ENCODE data around the gene TMEM243. TPM values are rescaled to one million over a fixed set of nuclear protein-coding genes. Genes with fewer than 3 reads are reported as not detected.

The TMEM243 gene
- total and polyA plus RNA-seq, 2 experiments from 2014 or later, result 44.5 to 82.5 TPM

DNA sequence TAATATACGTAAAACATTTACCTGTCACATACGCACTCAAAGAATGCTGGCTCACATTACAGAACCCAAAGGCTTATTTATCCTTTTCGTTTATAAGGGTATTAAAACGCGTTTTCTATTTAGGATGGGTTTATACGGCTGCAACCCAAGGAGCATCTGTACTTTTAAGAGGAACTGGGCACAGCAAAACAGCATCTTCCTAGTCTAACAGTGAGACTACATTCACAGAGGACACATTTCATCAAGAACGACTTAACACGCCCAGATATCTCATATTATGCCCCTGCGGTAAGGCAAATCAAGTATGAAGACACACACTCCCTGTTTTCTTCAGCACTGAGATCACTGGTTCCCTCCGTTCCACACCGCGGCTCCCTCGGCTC lies 67.8 kb downstream of the TMEM243 start:
- Mint-ChIP-seq H3K27me3 (ENCODE audit: insufficient read depth, low read depth, poor library complexity) (peaks cover 11% of the 10 kb centered on the region), H3K4me3 (peak overlapping the region; percentile 94), H3K4me1 (peaks cover 24% of the 10 kb centered on the region), H3K36me3 (ENCODE audit: low read depth) (peaks cover 21% of the 10 kb centered on the region), H3K27ac (peak overlapping the region; percentile 100), H3K9me3 (0 out of 3 replicates have a peak, but pooled peaks cover 3% of the 10 kb centered on the region)
- Histone ChIP-seq H3K27ac (ENCODE audit: low read depth) (peak overlapping the region; percentile 99), H2AFZ (peak overlapping the region; percentile 70; the same call in 1 of the 2 replicates), H3K27me3 (ENCODE audit: insufficient read depth) (no peaks in the 10 kb centered on the region), H3K4me1 (ENCODE audit: insufficient read depth) (0 out of 2 replicates have a peak, but pooled peaks cover 8% of the 10 kb centered on the region), H3K4me3 (peak overlapping the region; percentile 84), H3K79me2 (replicated peaks; ENCODE audit: insufficient read depth) (peaks cover 43% of the 10 kb centered on the region), H3K4me2 (peak overlapping the region; percentile 88), H3F3A (replicated peaks; ENCODE audit: low read depth) (no peaks in the 10 kb centered on the region), H3K36me3 (ENCODE audit: insufficient read depth) (no peaks in the 10 kb centered on the region), H4K20me1 (replicated peaks; ENCODE audit: insufficient read depth) (peaks cover 24% of the 10 kb centered on the region), H3K9me2 (ENCODE audit: insufficient read depth) (no peaks in the 10 kb centered on the region)
- ATAC-seq, result peak; percentile 36
- TF ChIP-seq EZH2 (IDR thresholded peaks at IDR 0.05; ENCODE audit: low read depth, unreplicated experiment), result no peak
- no peak for DNase-seq (ENCODE audit: low spot score)

DNA sequence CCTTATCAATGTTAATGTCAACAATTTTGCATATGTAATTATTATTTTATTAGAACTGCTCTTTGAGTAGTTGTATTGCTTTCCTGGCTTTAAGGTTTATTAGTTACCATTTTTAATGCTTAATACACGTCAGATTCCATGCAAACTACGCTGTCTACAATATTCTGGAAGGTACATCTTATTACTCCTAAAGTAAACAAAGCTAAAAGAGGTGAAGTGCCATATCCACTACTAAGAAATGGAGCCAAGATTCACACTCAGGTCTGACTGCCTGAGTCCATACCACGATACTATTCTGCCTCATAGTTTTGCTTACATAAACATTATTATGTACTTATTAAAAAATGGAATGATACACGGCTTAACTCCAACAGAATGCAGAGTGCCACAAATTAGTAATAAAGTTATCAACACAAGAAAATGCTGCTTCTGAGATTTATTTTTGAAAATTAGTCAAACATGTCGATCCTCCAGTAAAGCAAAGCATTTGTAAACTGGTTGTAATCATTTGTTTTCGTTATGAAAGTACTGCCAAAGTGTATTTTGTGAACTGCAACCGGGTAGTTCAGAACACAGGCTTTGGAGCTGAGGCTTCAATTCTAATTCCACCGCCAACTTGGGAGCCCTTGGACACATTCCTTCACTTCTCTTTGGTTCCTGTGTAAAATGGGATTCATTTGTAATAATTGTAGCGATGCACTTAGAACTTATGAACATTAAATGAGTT lies 68.4 kb downstream of the TMEM243 start:
- peaks cover 21% of the 10 kb centered on the region for H3K36me3 Mint-ChIP-seq (ENCODE audit: low read depth)
- Histone ChIP-seq H3K36me3 (ENCODE audit: insufficient read depth) (no peaks in the 10 kb centered on the region), H3K79me2 (replicated peaks; ENCODE audit: insufficient read depth) (peaks cover 38% of the 10 kb centered on the region), H3K27ac (ENCODE audit: low read depth) (peak overlapping the region; percentile 99), H3K9me2 (ENCODE audit: insufficient read depth) (no peaks in the 10 kb centered on the region), H3K4me1 (ENCODE audit: insufficient read depth) (0 out of 2 replicates have a peak, but pooled peaks cover 8% of the 10 kb centered on the region), H3K4me2 (peak overlapping the region; percentile 88), H2AFZ (peak overlapping the region; percentile 70; the same call in 1 of the 2 replicates), H3K4me3 (peak overlapping the region; percentile 84), H3K27me3 (ENCODE audit: insufficient read depth) (no peaks in the 10 kb centered on the region), H4K20me1 (replicated peaks; ENCODE audit: insufficient read depth) (peaks cover 19% of the 10 kb centered on the region), H3F3A (replicated peaks; ENCODE audit: low read depth) (no peaks in the 10 kb centered on the region)
- peak overlapping the region; percentile 100 for H3K27ac Mint-ChIP-seq
- peaks cover 19% of the 10 kb centered on the region for H3K4me1 Mint-ChIP-seq
- peaks cover 11% of the 10 kb centered on the region for H3K27me3 Mint-ChIP-seq (ENCODE audit: insufficient read depth, low read depth, poor library complexity)
- no peak for TF ChIP-seq ZNF331 (CRISPR knock-in tag; IDR thresholded peaks at IDR 0.05; ENCODE audit: low read depth)
- TF ChIP-seq, protein P1, sequence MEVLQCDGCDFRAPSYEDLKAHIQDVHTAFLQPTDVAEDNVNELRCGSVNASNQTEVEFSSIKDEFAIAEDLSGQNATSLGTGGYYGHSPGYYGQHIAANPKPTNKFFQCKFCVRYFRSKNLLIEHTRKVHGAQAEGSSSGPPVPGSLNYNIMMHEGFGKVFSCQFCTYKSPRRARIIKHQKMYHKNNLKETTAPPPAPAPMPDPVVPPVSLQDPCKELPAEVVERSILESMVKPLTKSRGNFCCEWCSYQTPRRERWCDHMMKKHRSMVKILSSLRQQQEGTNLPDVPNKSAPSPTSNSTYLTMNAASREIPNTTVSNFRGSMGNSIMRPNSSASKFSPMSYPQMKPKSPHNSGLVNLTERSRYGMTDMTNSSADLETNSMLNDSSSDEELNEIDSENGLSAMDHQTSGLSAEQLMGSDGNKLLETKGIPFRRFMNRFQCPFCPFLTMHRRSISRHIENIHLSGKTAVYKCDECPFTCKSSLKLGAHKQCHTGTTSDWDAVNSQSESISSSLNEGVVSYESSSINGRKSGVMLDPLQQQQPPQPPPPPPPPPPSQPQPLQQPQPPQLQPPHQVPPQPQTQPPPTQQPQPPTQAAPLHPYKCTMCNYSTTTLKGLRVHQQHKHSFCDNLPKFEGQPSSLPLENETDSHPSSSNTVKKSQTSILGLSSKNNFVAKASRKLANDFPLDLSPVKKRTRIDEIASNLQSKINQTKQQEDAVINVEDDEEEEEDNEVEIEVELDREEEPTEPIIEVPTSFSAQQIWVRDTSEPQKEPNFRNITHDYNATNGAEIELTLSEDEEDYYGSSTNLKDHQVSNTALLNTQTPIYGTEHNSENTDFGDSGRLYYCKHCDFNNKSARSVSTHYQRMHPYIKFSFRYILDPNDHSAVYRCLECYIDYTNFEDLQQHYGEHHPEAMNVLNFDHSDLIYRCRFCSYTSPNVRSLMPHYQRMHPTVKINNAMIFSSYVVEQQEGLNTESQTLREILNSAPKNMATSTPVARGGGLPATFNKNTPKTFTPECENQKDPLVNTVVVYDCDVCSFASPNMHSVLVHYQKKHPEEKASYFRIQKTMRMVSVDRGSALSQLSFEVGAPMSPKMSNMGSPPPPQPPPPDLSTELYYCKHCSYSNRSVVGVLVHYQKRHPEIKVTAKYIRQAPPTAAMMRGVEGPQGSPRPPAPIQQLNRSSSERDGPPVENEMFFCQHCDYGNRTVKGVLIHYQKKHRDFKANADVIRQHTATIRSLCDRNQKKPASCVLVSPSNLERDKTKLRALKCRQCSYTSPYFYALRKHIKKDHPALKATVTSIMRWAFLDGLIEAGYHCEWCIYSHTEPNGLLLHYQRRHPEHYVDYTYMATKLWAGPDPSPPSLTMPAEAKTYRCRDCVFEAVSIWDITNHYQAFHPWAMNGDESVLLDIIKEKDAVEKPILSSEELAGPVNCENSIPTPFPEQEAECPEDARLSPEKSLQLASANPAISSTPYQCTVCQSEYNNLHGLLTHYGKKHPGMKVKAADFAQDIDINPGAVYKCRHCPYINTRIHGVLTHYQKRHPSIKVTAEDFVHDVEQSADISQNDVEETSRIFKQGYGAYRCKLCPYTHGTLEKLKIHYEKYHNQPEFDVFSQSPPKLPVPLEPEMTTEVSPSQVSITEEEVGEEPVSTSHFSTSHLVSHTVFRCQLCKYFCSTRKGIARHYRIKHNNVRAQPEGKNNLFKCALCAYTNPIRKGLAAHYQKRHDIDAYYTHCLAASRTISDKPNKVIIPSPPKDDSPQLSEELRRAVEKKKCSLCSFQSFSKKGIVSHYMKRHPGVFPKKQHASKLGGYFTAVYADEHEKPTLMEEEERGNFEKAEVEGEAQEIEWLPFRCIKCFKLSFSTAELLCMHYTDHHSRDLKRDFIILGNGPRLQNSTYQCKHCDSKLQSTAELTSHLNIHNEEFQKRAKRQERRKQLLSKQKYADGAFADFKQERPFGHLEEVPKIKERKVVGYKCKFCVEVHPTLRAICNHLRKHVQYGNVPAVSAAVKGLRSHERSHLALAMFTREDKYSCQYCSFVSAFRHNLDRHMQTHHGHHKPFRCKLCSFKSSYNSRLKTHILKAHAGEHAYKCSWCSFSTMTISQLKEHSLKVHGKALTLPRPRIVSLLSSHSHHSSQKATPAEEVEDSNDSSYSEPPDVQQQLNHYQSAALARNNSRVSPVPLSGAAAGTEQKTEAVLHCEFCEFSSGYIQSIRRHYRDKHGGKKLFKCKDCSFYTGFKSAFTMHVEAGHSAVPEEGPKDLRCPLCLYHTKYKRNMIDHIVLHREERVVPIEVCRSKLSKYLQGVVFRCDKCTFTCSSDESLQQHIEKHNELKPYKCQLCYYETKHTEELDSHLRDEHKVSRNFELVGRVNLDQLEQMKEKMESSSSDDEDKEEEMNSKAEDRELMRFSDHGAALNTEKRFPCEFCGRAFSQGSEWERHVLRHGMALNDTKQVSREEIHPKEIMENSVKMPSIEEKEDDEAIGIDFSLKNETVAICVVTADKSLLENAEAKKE (CRISPR knock-in tag; IDR thresholded peaks at IDR 0.05), result no peak
- TF ChIP-seq EZH2phosphoT487 (IDR thresholded peaks at IDR 0.05; ENCODE audit: unreplicated experiment), result no peak
- no peak for TF ChIP-seq ZNF114 (CRISPR knock-in tag; IDR thresholded peaks at IDR 0.05)
- no peak for TF ChIP-seq NANOG (IDR thresholded peaks at IDR 0.05; ENCODE audit: borderline replicate concordance)
- TF ChIP-seq, protein P2, sequence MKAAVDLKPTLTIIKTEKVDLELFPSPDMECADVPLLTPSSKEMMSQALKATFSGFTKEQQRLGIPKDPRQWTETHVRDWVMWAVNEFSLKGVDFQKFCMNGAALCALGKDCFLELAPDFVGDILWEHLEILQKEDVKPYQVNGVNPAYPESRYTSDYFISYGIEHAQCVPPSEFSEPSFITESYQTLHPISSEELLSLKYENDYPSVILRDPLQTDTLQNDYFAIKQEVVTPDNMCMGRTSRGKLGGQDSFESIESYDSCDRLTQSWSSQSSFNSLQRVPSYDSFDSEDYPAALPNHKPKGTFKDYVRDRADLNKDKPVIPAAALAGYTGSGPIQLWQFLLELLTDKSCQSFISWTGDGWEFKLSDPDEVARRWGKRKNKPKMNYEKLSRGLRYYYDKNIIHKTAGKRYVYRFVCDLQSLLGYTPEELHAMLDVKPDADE (IDR thresholded peaks at IDR 0.05), result no peak
- peak overlapping the region; percentile 94 for H3K4me3 Mint-ChIP-seq
- H3K9me3 Mint-ChIP-seq, result 0 out of 3 replicates have a peak, but pooled peaks cover 3% of the 10 kb centered on the region
- ATAC-seq (no peak), DNase-seq (ENCODE audit: low spot score) (no peak)

All from GM23338 (cell line).